NCI-H2227 (cell line): Measurements from ENCODE around the gene KCNMB1.
"Not testable (repeated sequence)": the region's sequence is repeated elsewhere in the genome, so short reads cannot be mapped to it uniquely, and the experiment has no call there.

ENCODE experiments used
- DNase-seq: peaks from one replicate; lab custom pipeline; 2025; ENCODE audit not compliant: unreplicated experiment; lab: John Stamatoyannopoulos, UW

KCNMB1 gene

GRCh38 chr5:170377027-170377426 lies 12.1 kb downstream of the KCNMB1 start:
- DNase-seq, result no peak

GRCh38 chr5:170376526-170376925 lies 12.6 kb downstream of the KCNMB1 start:
- DNase-seq, result not testable (repeated sequence)

- no peak for DNase-seq
These were observed 13.9 kb downstream of the KCNMB1 start for GRCh38 chr5:170375283-170375682.

GRCh38 chr5:170372971-170373370 lies 16.2 kb downstream of the KCNMB1 start:
- DNase-seq, result no peak

GRCh38 chr5:170368586-170368985 lies 20.6 kb downstream of the KCNMB1 start:
- no peak for DNase-seq

- DNase-seq, result no peak
These were observed 22.9 kb downstream of the KCNMB1 start for GRCh38 chr5:170366276-170366675.

GRCh38 chr5:170365831-170366230 lies 23.3 kb downstream of the KCNMB1 start:
- DNase-seq, result no peak

- DNase-seq, result no peak
These were observed 24.2 kb downstream of the KCNMB1 start for GRCh38 chr5:170365011-170365410.

GRCh38 chr5:170363671-170364070 lies 25.5 kb downstream of the KCNMB1 start:
- DNase-seq, result no peak

GRCh38 chr5:170362656-170363055 lies 26.5 kb downstream of the KCNMB1 start:
- DNase-seq, result no peak

- DNase-seq, result no peak
These were observed 27.1 kb downstream of the KCNMB1 start for GRCh38 chr5:170362102-170362501.

GRCh38 chr5:170361616-170362015 lies 27.6 kb downstream of the KCNMB1 start:
- DNase-seq, result no peak

- no peak for DNase-seq
These were observed 28.1 kb downstream of the KCNMB1 start for GRCh38 chr5:170361116-170361515.

- DNase-seq, result no peak
These were observed 28.5 kb downstream of the KCNMB1 start for GRCh38 chr5:170360709-170361108.

- DNase-seq, result no peak
These were observed 31.2 kb downstream of the KCNMB1 start for GRCh38 chr5:170357955-170358444.

- no peak for DNase-seq
These were observed 33.5 kb downstream of the KCNMB1 start for GRCh38 chr5:170355601-170356098.

- no peak for DNase-seq
These were observed 35.2 kb downstream of the KCNMB1 start for GRCh38 chr5:170353961-170354360.

- no peak for DNase-seq
These were observed 36.0 kb downstream of the KCNMB1 start for GRCh38 chr5:170353011-170353761.

- DNase-seq, result no peak
These were observed 41.0 kb downstream of the KCNMB1 start for GRCh38 chr5:170348137-170348633.

GRCh38 chr5:170347022-170347567 lies 42.1 kb downstream of the KCNMB1 start:
- DNase-seq, result no peak

- no peak for DNase-seq
These were observed 43.2 kb downstream of the KCNMB1 start for GRCh38 chr5:170345971-170346370.

GRCh38 chr5:170343177-170343576 lies 46.0 kb downstream of the KCNMB1 start:
- DNase-seq, result no peak
